Measurements from ENCODE around the gene UNC119B. TPM values are rescaled to one million over a fixed set of nuclear protein-coding genes. Genes with fewer than 3 reads are reported as not detected.

The UNC119B gene
- total and polyA plus RNA-seq, 2 experiments from 2014 or later: 9.9 to 51.3 TPM

- no peak for TF ChIP-seq ZNF462 (CRISPR knock-in tag; IDR thresholded peaks at IDR 0.05)
- no peak for TF ChIP-seq ZNF331 (CRISPR knock-in tag; IDR thresholded peaks at IDR 0.05; ENCODE audit: low read depth)
- no peak for TF ChIP-seq CTCF (conservative IDR thresholded peaks at IDR 0.05; ENCODE audit: low read depth in 2 of 2)
- TF ChIP-seq ETS1 (IDR thresholded peaks at IDR 0.05): no peak
- TF ChIP-seq NANOG (IDR thresholded peaks at IDR 0.05; ENCODE audit: borderline replicate concordance): no peak
- no peak for TF ChIP-seq EZH2phosphoT487 (IDR thresholded peaks at IDR 0.05; ENCODE audit: unreplicated experiment)
- TF ChIP-seq JUNB (IDR thresholded peaks at IDR 0.05; ENCODE audit: unreplicated experiment): no peak
- TF ChIP-seq STAT1 (IDR thresholded peaks at IDR 0.05; ENCODE audit: unreplicated experiment): no peak
- TF ChIP-seq ZNF114 (CRISPR knock-in tag; IDR thresholded peaks at IDR 0.05): no peak
- no peak for TF ChIP-seq CREB1 (CRISPR knock-in tag; IDR thresholded peaks at IDR 0.05; ENCODE audit: low read depth)
Measured at GRCh38 chr12:120688527-120689071, 21.7 kb upstream of the UNC119B start (continued).
